K562 (cell line): ENCODE results near the gene NSUN3. TPM values are rescaled to one million over a fixed set of nuclear protein-coding genes. Genes with fewer than 3 reads are reported as not detected.

Source experiments
- ATAC-seq: fragments of 200-7000 bp; cut with Tn5 transposase; 3 replicates; pipeline ENCODE4 v1.9.1; 2020; ENCODE audit warnings: moderate library complexity
- BruUV-seq: library from RNA; stranded (reverse); fragments of 400-500 nt; replicated peaks from 2 replicates; lab custom pipeline; 2021; lab: Mats Ljungman, UMichigan
- CTCF ChIA-PET: fragments of 300-600 bp; formaldehyde crosslinking; extraction: SDS; loops from one replicate; lab custom pipeline; 2021; ENCODE audit warnings: low intra/inter-chr PET ratio; lab: Yijun Ruan, JAX
- POLR2A ChIA-PET: fragments of 300-600, 350-650 bp; sonication (Branson Sonifier 250); formaldehyde crosslinking; extraction: SDS; loops from one replicate; lab custom pipeline; 2021; ENCODE audit warnings: antibody characterized with exemption, inconsistent platforms; lab: Yijun Ruan, JAX
- DNase-seq, 4 experiments: peaks; one replicate each; pipeline versions ENCODE4 v3.0.0 to v3.0.0-alpha.2; 2011 to 2018; ENCODE audit warnings: low spot score in 3 of 4, mixed read lengths in 3 of 4; ENCODE audit errors: extremely low read depth in 1 of 4
- FAIRE-seq: peaks from 2 replicates; lab custom pipeline; 2011; peaks lifted over from hg19 to GRCh38; lab: Jason Lieb, UNC
- H2AFZ ChIP-seq: 2 replicates; pipeline ENCODE4 v1.6.0; 2011; ENCODE audit warnings: low read depth, low read length, control low read depth, inconsistent platforms
- H3K27ac ChIP-seq: fragments of 200-600 bp; 3 replicates; pipeline ENCODE4 v1.8.0; 2011; ENCODE audit warnings: low read depth, mild to moderate bottlenecking, control low read depth, inconsistent platforms, low read length, moderate library complexity, mixed read lengths; ENCODE audit errors: extremely low read depth
- H3K27me3 ChIP-seq, 2 experiments: fragments of 300-600 bp in 1 of 2; 2 replicates in 1 of 2; 3 replicates in 1 of 2; pipeline versions ENCODE4 v1.6.0 to v1.8.0; 2011; ENCODE audit warnings: inconsistent platforms in 2 of 2, low read length in 2 of 2, mild to moderate bottlenecking in 1 of 2, mixed read lengths in 1 of 2, moderate library complexity in 1 of 2; ENCODE audit not compliant: control insufficient read depth in 2 of 2, insufficient read depth in 2 of 2
- H3K36me3 ChIP-seq: fragments of 300-600 bp; 3 replicates; pipeline ENCODE4 v1.8.0; 2011; ENCODE audit warnings: mild to moderate bottlenecking, low read length, inconsistent platforms; ENCODE audit not compliant: control insufficient read depth, insufficient read depth
- H3K4me1 ChIP-seq, 2 experiments: fragments of 200-600 bp in 1 of 2; replicated peaks in 1 of 2; 2 replicates in 1 of 2; 3 replicates in 1 of 2; pipeline versions ENCODE4 v1.5.1 to v1.8.0; 2011; ENCODE audit warnings: inconsistent platforms in 2 of 2, low read length in 2 of 2, mild to moderate bottlenecking in 1 of 2, mixed read lengths in 1 of 2, moderate library complexity in 1 of 2; ENCODE audit not compliant: control insufficient read depth in 2 of 2, insufficient read depth in 2 of 2
- H3K4me2 ChIP-seq: 2 replicates; pipeline ENCODE4 v1.6.1; 2011; ENCODE audit warnings: low read length, control low read depth, inconsistent platforms, mixed read lengths; ENCODE audit not compliant: insufficient read depth
- H3K4me3 ChIP-seq: fragments of 200-600 bp; sonication (generic), shearing (Covaris generic); 2 replicates; pipeline ENCODE4 v1.5.1; 2016; ENCODE audit warnings: control low read depth, inconsistent platforms
- H3K79me2 ChIP-seq: fragments of 200-600 bp; 3 replicates; pipeline ENCODE4 v1.8.0; 2011; ENCODE audit warnings: low read length, inconsistent platforms; ENCODE audit not compliant: control insufficient read depth, insufficient read depth
- H3K9ac ChIP-seq, 2 experiments: 2 replicates each; pipeline versions ENCODE4 v1.6.0 to v1.6.1; 2011; ENCODE audit warnings: low read depth in 2 of 2, low read length in 2 of 2, control low read depth in 1 of 2, inconsistent platforms in 1 of 2, mild to moderate bottlenecking in 1 of 2, mixed read lengths in 1 of 2; ENCODE audit not compliant: insufficient read depth in 1 of 2
- H3K9me1 ChIP-seq: one replicate; pipeline ENCODE4 v1.6.0; 2011; ENCODE audit warnings: inconsistent platforms, mild to moderate bottlenecking, low read length, moderate library complexity; ENCODE audit not compliant: control insufficient read depth, insufficient read depth
- H3K9me3 ChIP-seq: replicated peaks from 2 replicates; pipeline ENCODE4 v1.5.1; 2011; ENCODE audit warnings: low read depth, low read length, inconsistent platforms; ENCODE audit not compliant: control insufficient read depth, insufficient read depth
- H4K20me1 ChIP-seq: replicated peaks from 2 replicates; pipeline ENCODE4 v1.6.1; 2011; ENCODE audit warnings: low read length, inconsistent platforms, mixed read lengths; ENCODE audit not compliant: control insufficient read depth, insufficient read depth
- BRF1 ChIP-seq: IDR thresholded peaks from 3 replicates; pipeline ENCODE4 v1.6.1; 2011; ENCODE audit warnings: borderline replicate concordance, mild to moderate bottlenecking; ENCODE audit not compliant: insufficient read length; ENCODE audit errors: extremely low read depth
- JUNB ChIP-seq: fragments of 450-650 bp; formaldehyde crosslinking; conservative IDR thresholded peaks from 2 replicates; pipeline ENCODE4 v1.4.0; 2020; ENCODE audit warnings: mild to moderate bottlenecking
- MAX ChIP-seq: sonication (generic); formaldehyde crosslinking; IDR thresholded peaks from 2 replicates; pipeline ENCODE4 v1.9.0; 2022; ENCODE audit warnings: mild to moderate bottlenecking, missing genetic modification reagents
- MAZ ChIP-seq, 2 experiments: fragments of 450-650 bp in 1 of 2; sonication (generic) in 1 of 2; formaldehyde crosslinking; IDR thresholded peaks in 1 of 2; conservative IDR thresholded peaks in 1 of 2; 2 replicates each; pipeline versions ENCODE4 v1.4.0 to v1.5.0; 2020; ENCODE audit warnings: mild to moderate bottlenecking in 1 of 2, missing genetic modification reagents in 1 of 2
- MBD1 ChIP-seq: fragments of 250-450 bp; sonication (Bioruptor Pico); IDR thresholded peaks from 2 replicates; pipeline ENCODE4 v1.8.0; 2022; ENCODE audit warnings: inconsistent platforms
- RREB1 ChIP-seq: fragments of 250-450 bp; sonication (Bioruptor Pico); IDR thresholded peaks from 2 replicates; pipeline ENCODE4 v1.4.0; 2020
- TEAD2 ChIP-seq: fragments of 450-650 bp; IDR thresholded peaks from 2 replicates; pipeline ENCODE4 v1.6.1; 2016; ENCODE audit warnings: missing genetic modification characterization, control low read depth, missing compliant biosample characterization
- ZNF589 ChIP-seq: fragments of 200-800 bp; sonication (Bioruptor generic); IDR thresholded peaks from 2 replicates; pipeline ENCODE4 v1.6.1; 2016; ENCODE audit warnings: low read depth, missing genetic modification characterization, missing compliant biosample characterization
- WGBS: fragments of 100-300 bp; shearing (Covaris generic); methylation state at CpG from one replicate; pipeline ENCODE4 v1.1.6; 2016; ENCODE audit warnings: low coverage, mixed read lengths; ENCODE audit not compliant: insufficient coverage; ENCODE audit errors: missing lambda C conversion rate; 5-methylcytosine and 5-hydroxymethylcytosine counted together
- in situ Hi-C: fragments of 300-500 bp; cut with MboI; formaldehyde crosslinking; loops from 4 replicates; pipeline ENCODE4 v1.15.0; 2018; ENCODE audit warnings: inconsistent platforms, mixed read lengths
- intact Hi-C: fragments of 100-400 bp; cut with micrococcal nuclease; formaldehyde crosslinking; loops from 2 replicates; pipeline ENCODE4 v1.14.2; 2022
- polyA plus RNA-seq, 8 experiments: library from polyadenylated mRNA; depleted of rRNA in 4 of 8; stranded (reverse) in 5 of 8; unstranded in 3 of 8; fragments of >200 nt; fragmentation: Nextera tagmentation in 2 of 8; fragmentation: Illumina TruSeq in 1 of 8; extraction: Ambion mirVana in 2 of 8; extraction: Trizol in 1 of 8; gene quantifications; 2 replicates each; pipeline versions ENCODE4 v1.2.1 to v1.2.3, GENCODE V29; 2011 to 2014; ENCODE audit warnings: inconsistent platforms in 1 of 8, missing spikeins in 1 of 8
- total RNA-seq, 7 experiments: library from RNA; depleted of rRNA in 6 of 7; stranded (reverse); fragments of >200 nt in 6 of 7; fragmentation: Illumina TruSeq in 2 of 7; extraction: Trizol in 2 of 7; gene quantifications; 2 replicates each; pipeline versions ENCODE4 v1.2.1 to v1.2.3, GENCODE V29; 2011 to 2021; ENCODE audit warnings: low replicate concordance in 1 of 7

The NSUN3 gene
- total and polyA plus RNA-seq, 9 of the 15 experiments (the other 6 are each of a cell fraction or from before 2014, with no cell fraction given): 4.4 to 12.3 (median 7.6) TPM

GRCh38 chr3:94167796-94168195 is 104.9 kb downstream of the NSUN3 start:
- Histone ChIP-seq H3K4me2 (no peak overlapping the region), H3K9ac (no peak overlapping the region), H3K9me1 (no peaks in the 10 kb centered on the region), H3K27ac (no peak overlapping the region), H3K79me2 (no peaks in the 10 kb centered on the region), H3K4me3 (no peak overlapping the region), H3K27me3 (no peaks in the 10 kb centered on the region), H3K36me3 (no peaks in the 10 kb centered on the region), H2AFZ (no peak overlapping the region), H4K20me1 (no peaks in the 10 kb centered on the region), H3K9me3 (no peaks in the 10 kb centered on the region), H3K4me1 (no peaks in the 10 kb centered on the region)
- 3% methylated on average over 6 of the region's 6 CpGs for WGBS
- ChIA-PET CTCF (no interaction called here), POLR2A (no interaction called here)
- FAIRE-seq (no peak), DNase-seq (no peak), ATAC-seq (no peak)
- in situ Hi-C loops (no loop called here), intact Hi-C loops (no loop called here)
- BruUV-seq: no TSS peak
- TF ChIP-seq RREB1 (no peak), MAX (CRISPR knock-in tag) (no peak), TEAD2 (tag) (no peak), ZNF589 (CRISPR knock-in tag) (no peak), BRF1 (no peak), MAZ (CRISPR knock-in tag; conservative IDR thresholded peaks at IDR 0.05 in 1 of 2, IDR thresholded peaks at IDR 0.05 in 1 of 2) (no peak), JUNB (CRISPR knock-in tag) (no peak), MBD1 (CRISPR knock-in tag) (no peak)
